Ishikawa (cell line): ENCODE results near the gene ARGLU1.

Experiments used
- CEBPB ChIP-seq: IDR thresholded peaks from 2 replicates; pipeline ENCODE4 v1.6.1; 2012
- CREB1 ChIP-seq: IDR thresholded peaks from 2 replicates; pipeline ENCODE4 v1.6.1; 2012; ENCODE audit warnings: low read depth
- EGR1 ChIP-seq: IDR thresholded peaks from 2 replicates; pipeline ENCODE4 v1.6.1; 2012
- EP300 ChIP-seq: IDR thresholded peaks from 2 replicates; pipeline ENCODE4 v1.6.1; 2012; ENCODE audit warnings: borderline replicate concordance
- FOXM1 ChIP-seq: IDR thresholded peaks from 2 replicates; pipeline ENCODE4 v1.6.1; 2012; ENCODE audit warnings: low read depth, borderline replicate concordance
- MAX ChIP-seq: IDR thresholded peaks from 2 replicates; pipeline ENCODE4 v1.6.1; 2012
- NFIC ChIP-seq: IDR thresholded peaks from 2 replicates; pipeline ENCODE4 v1.6.1; 2012
- RAD21 ChIP-seq: IDR thresholded peaks from 2 replicates; pipeline ENCODE4 v1.6.1; 2012; ENCODE audit warnings: low read depth
- TAF1 ChIP-seq: IDR thresholded peaks from 2 replicates; pipeline ENCODE4 v1.6.1; 2012; ENCODE audit warnings: low read depth, mild to moderate bottlenecking
- TCF12 ChIP-seq: IDR thresholded peaks from 2 replicates; pipeline ENCODE4 v1.6.1; 2012; ENCODE audit warnings: low read depth
- TEAD4 ChIP-seq: IDR thresholded peaks from 2 replicates; pipeline ENCODE4 v1.6.1; 2012
- YY1 ChIP-seq: IDR thresholded peaks from 2 replicates; pipeline ENCODE4 v1.6.1; 2012; ENCODE audit warnings: low read depth
- ZBTB7A ChIP-seq: IDR thresholded peaks from 2 replicates; pipeline ENCODE4 v1.6.1; 2012; ENCODE audit warnings: low read depth
- TF ChIP-seq, protein P1 (sequence below): IDR thresholded peaks from 2 replicates; pipeline ENCODE4 v1.6.1; 2012
- TF ChIP-seq, protein P2 (sequence below): IDR thresholded peaks from 2 replicates; pipeline ENCODE4 v1.6.1; 2012; ENCODE audit warnings: low read depth, mild to moderate bottlenecking

ARGLU1 gene

DNA sequence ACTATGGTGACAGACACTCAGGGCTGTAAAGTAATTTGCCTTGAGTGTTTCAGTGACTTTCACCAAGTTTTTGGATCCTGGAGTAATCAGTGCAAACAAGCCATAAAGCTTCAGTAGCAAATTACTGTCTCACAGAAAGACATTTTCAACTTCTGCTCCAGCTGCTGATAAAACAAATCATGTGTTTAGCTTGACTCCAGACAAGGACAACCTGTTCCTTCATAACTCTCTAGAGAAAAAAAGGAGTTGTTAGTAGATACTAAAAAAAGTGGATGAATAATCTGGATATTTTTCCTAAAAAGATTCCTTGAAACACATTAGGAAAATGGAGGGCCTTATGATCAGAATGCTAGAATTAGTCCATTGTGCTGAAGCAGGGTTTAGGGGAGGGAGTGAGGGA lies 9.4 kb downstream of the ARGLU1 start:
- TF ChIP-seq TAF1, result no peak
- no peak for TF ChIP-seq YY1
- no peak for TF ChIP-seq RAD21
- TF ChIP-seq TEAD4, result no peak
- TF ChIP-seq CEBPB, result no peak
- no peak for TF ChIP-seq FOXM1
- TF ChIP-seq CREB1, result no peak

DNA sequence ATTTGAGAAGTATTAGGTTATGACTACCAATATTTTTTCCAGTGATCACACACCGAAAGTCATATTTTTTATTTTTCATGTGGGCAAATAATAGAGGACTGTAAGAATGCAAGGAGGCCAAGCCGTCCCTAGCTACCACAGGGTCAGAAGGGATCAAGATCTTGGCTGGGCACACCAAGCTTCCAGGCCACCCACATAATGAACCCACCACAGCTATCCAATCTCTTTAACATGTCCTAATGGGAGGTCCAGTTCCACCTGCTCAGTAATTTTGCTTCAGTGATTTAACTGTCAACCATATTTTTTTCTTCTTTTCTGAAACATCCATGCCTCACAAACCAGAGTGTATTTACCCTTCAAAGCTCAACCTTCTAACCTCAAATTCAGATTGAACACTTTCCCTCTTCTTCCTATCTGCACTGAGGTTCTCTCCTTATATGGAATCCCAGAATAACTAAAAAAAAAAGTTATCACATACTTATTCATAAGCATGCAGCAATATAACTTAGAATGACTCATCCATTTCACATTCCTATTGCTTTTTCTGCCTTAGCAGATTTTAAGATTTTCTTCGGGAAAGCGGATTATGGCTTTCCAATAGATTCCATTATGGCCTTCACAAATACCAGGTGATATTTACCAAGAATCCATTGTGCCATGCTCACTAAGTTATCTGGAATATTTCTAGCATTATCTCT lies 12.2 kb downstream of the ARGLU1 start:
- TF ChIP-seq, protein P1, sequence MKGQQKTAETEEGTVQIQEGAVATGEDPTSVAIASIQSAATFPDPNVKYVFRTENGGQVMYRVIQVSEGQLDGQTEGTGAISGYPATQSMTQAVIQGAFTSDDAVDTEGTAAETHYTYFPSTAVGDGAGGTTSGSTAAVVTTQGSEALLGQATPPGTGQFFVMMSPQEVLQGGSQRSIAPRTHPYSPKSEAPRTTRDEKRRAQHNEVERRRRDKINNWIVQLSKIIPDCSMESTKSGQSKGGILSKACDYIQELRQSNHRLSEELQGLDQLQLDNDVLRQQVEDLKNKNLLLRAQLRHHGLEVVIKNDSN, result no peak
- TF ChIP-seq FOXM1, result no peak
- no peak for TF ChIP-seq RAD21
- TF ChIP-seq, protein P2, sequence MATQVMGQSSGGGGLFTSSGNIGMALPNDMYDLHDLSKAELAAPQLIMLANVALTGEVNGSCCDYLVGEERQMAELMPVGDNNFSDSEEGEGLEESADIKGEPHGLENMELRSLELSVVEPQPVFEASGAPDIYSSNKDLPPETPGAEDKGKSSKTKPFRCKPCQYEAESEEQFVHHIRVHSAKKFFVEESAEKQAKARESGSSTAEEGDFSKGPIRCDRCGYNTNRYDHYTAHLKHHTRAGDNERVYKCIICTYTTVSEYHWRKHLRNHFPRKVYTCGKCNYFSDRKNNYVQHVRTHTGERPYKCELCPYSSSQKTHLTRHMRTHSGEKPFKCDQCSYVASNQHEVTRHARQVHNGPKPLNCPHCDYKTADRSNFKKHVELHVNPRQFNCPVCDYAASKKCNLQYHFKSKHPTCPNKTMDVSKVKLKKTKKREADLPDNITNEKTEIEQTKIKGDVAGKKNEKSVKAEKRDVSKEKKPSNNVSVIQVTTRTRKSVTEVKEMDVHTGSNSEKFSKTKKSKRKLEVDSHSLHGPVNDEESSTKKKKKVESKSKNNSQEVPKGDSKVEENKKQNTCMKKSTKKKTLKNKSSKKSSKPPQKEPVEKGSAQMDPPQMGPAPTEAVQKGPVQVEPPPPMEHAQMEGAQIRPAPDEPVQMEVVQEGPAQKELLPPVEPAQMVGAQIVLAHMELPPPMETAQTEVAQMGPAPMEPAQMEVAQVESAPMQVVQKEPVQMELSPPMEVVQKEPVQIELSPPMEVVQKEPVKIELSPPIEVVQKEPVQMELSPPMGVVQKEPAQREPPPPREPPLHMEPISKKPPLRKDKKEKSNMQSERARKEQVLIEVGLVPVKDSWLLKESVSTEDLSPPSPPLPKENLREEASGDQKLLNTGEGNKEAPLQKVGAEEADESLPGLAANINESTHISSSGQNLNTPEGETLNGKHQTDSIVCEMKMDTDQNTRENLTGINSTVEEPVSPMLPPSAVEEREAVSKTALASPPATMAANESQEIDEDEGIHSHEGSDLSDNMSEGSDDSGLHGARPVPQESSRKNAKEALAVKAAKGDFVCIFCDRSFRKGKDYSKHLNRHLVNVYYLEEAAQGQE, result no peak
- TF ChIP-seq CEBPB, result no peak
- no peak for TF ChIP-seq MAX

DNA sequence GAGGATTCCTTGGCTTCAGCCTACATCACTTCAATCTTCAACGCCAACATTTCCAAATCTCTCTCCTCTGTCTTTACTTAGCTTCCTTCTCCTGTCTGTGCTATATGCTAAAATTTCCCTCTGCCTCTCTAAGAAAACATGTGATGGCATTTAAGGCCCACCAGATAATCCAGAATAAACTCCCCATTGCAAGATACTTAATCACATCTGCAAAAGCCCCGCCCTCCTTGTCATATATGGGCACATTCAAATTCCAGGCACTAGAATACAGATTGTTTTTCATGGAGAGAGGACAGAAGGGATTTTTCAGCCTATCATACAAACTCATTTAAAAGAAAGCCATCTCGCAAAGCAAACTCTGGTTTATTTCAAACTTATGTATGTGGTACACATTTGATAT lies 16.2 kb downstream of the ARGLU1 start:
- TF ChIP-seq, protein P1, result no peak
- no peak for TF ChIP-seq FOXM1
- no peak for TF ChIP-seq MAX
- TF ChIP-seq, protein P2, result no peak
- TF ChIP-seq EGR1, result no peak
- no peak for TF ChIP-seq TAF1
- TF ChIP-seq RAD21, result no peak
- TF ChIP-seq YY1, result no peak

- no peak for TF ChIP-seq EP300
- no peak for TF ChIP-seq TEAD4
- TF ChIP-seq RAD21, result no peak
- TF ChIP-seq YY1, result no peak
- TF ChIP-seq, protein P1, result no peak
- TF ChIP-seq TCF12, result no peak
- no peak for TF ChIP-seq NFIC
- TF ChIP-seq ZBTB7A, result no peak
- no peak for TF ChIP-seq CREB1
- TF ChIP-seq EGR1, result no peak
Measured at GRCh38 chr13:106551350-106551749, 16.6 kb downstream of the ARGLU1 start.

DNA sequence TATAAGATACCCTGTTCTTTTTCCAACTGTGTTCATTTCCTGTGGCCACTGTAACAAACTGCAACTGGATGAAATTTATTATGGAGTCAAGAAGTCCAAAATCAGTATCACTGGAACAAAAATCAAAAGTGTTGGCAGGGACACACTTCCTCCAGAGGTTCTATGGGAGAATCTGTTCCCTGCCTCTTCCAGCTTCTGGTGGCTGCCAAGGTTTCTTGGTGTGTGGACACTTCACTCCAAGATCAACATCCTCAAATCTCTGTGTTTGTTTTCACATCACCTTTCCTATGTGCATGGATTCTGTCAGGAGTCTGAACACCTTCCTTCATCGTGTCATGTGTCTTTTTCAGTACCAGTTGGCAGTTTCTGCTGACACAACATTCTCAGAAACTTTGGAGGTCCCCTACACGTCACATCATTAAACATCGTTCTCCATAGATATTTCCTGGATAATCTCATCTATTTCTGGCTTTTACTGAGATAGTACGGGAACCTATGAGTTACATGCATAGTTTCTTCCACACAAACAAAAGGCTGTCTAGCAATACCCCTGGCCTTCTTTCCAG lies 17.3 kb downstream of the ARGLU1 start:
- TF ChIP-seq EGR1 (no peak), EP300 (no peak), RAD21 (no peak), TEAD4 (no peak), YY1 (no peak), MAX (no peak), TAF1 (no peak), NFIC (no peak), ZBTB7A (no peak), CREB1 (no peak), TCF12 (no peak), CEBPB (no peak), FOXM1 (no peak)
- TF ChIP-seq, protein P1, result no peak
- TF ChIP-seq, protein P2, result no peak
